ENCODE results near the gene TYMS. TPM values are rescaled to one million over a fixed set of nuclear protein-coding genes. Genes with fewer than 3 reads are reported as not detected.

The TYMS gene
- total and polyA plus RNA-seq, 10 of the 15 experiments (the other 5 are each of a cell fraction or from before 2014, with no cell fraction given) = 34.8 to 524 (median 219) TPM

- TF ChIP-seq ZNF24 (IDR thresholded peaks at IDR 0.05) (no peak), EZH2 (IDR thresholded peaks at IDR 0.05; ENCODE audit: borderline replicate concordance, control insufficient read depth, low read depth, low read length) (no peak), LARP7 (IDR thresholded peaks at IDR 0.05) (no peak), ZBTB33 (IDR thresholded peaks at IDR 0.05) (no peak), ZNF384 (IDR thresholded peaks at IDR 0.05; ENCODE audit: borderline replicate concordance, low read depth, low read length) (no peak), HSF1 (IDR thresholded peaks at IDR 0.05; ENCODE audit: low read depth, low read length) (no peak), IRF4 (IDR thresholded peaks at IDR 0.05; ENCODE audit: low read depth, low read length) (no peak), CREM (IDR thresholded peaks at IDR 0.05; ENCODE audit: low read depth) (no peak)
These were observed 43.3 kb upstream of the TYMS start (continued) for GRCh38 chr18:614193-614592.

- H3K9me3 ChIP-seq (replicated peaks; ENCODE audit: control insufficient read depth, insufficient read depth, low read length) = no peaks in the 10 kb centered on the region
- H3K4me1 ChIP-seq (ENCODE audit: control insufficient read depth, insufficient read depth, low read length) = no peaks in the 10 kb centered on the region
- no TSS peak for BruUV-seq (replicated peaks)
- intact Hi-C loops (cut with micrococcal nuclease; ENCODE audit: unreplicated experiment) (loop anchor here (5.0 kb wide), 3 partner anchors 118 to 348 kb away; partner anchors contain the start of gene THOC1), in situ Hi-C loops (cut with MboI) (loop anchor here (10.0 kb wide), 1 partner anchor 330 kb away; no protein-coding TSS in a partner anchor)
- ChIA-PET SMC1A (ENCODE audit: uncharacterized antibody, unreplicated experiment) (interaction anchor here (0.8 to 2.9 kb wide), 9 partner anchors 9 to 348 kb away, joined by 3 to 17 read pairs (median 3); partner anchors contain the start of gene THOC1), CTCF (interaction anchor here (0.6 to 2.5 kb wide), 19 partner anchors 9 to 501 kb away, joined by 3 to 13 read pairs (median 3); no protein-coding TSS in a partner anchor), POLR2A (no interaction called here), RAD21 (ENCODE audit: unreplicated experiment) (interaction anchor here (1.3 to 1.9 kb wide), 6 partner anchors 90 to 367 kb away, joined by 3 to 10 read pairs (median 6); no protein-coding TSS in a partner anchor)
- no peak overlapping the region for H3K4me2 ChIP-seq (ENCODE audit: control insufficient read depth, insufficient read depth)
- DNase-seq (ENCODE audit: low read depth, low spot score) = no peak
- H3K79me2 ChIP-seq (ENCODE audit: control insufficient read depth, insufficient read depth, low read length) = no peaks in the 10 kb centered on the region
- TF ChIP-seq CBX5 (IDR thresholded peaks at IDR 0.05; ENCODE audit: low read depth) (no peak), ZBTB11 (CRISPR knock-in tag; IDR thresholded peaks at IDR 0.05) (no peak), YY1 (IDR thresholded peaks at IDR 0.05; ENCODE audit: low read depth, low read length) (no peak), ATF7 (IDR thresholded peaks at IDR 0.05; ENCODE audit: low read depth) (peak; percentile 58), SPI1 (IDR thresholded peaks at IDR 0.05; ENCODE audit: borderline replicate concordance, insufficient read depth, low read depth, low read length) (no peak), HDAC2 (IDR thresholded peaks at IDR 0.05) (no peak)
- H3K27me3 ChIP-seq (replicated peaks in 1 of 2; ENCODE audit: control insufficient read depth in 2 of 2, insufficient read depth in 2 of 2, low read length in 1 of 2) = no peaks in the 10 kb centered on the region
- 24% methylated on average over 5 of the region's 5 CpGs for WGBS (ENCODE audit: insufficient coverage, insufficient replicate concordance, low lambda C conversion rate, missing lambda C conversion rate)
- H2AFZ ChIP-seq (ENCODE audit: control insufficient read depth, low read depth, low read length) = no peak overlapping the region
- H3K4me3 ChIP-seq = no peak overlapping the region
- H3K27ac ChIP-seq (ENCODE audit: control insufficient read depth, insufficient read depth) = no peak overlapping the region
- no peak for ATAC-seq
- no peak for FAIRE-seq
- H3K36me3 ChIP-seq (ENCODE audit: control insufficient read depth in 2 of 2, insufficient read depth in 2 of 2, low read length in 1 of 2) = no peaks in the 10 kb centered on the region
- no peaks in the 10 kb centered on the region for H4K20me1 ChIP-seq (ENCODE audit: control insufficient read depth, insufficient read depth)
- H3K9ac ChIP-seq (ENCODE audit: control insufficient read depth, insufficient read depth, low read length) = no peak overlapping the region
These were observed 42.3 kb upstream of the TYMS start for GRCh38 chr18:615092-615521.

Measured in GM12878 (cell line).